ENCODE measurements around the gene PDLIM5. TPM values are rescaled to one million over a fixed set of nuclear protein-coding genes. Genes with fewer than 3 reads are reported as not detected.

PDLIM5 gene
- total RNA-seq, 5 donors from 2014 or later (not counting 1 experiment from before 2014, with no cell fraction given), result 27.1 to 32.0 (median 29.6) TPM

DNA sequence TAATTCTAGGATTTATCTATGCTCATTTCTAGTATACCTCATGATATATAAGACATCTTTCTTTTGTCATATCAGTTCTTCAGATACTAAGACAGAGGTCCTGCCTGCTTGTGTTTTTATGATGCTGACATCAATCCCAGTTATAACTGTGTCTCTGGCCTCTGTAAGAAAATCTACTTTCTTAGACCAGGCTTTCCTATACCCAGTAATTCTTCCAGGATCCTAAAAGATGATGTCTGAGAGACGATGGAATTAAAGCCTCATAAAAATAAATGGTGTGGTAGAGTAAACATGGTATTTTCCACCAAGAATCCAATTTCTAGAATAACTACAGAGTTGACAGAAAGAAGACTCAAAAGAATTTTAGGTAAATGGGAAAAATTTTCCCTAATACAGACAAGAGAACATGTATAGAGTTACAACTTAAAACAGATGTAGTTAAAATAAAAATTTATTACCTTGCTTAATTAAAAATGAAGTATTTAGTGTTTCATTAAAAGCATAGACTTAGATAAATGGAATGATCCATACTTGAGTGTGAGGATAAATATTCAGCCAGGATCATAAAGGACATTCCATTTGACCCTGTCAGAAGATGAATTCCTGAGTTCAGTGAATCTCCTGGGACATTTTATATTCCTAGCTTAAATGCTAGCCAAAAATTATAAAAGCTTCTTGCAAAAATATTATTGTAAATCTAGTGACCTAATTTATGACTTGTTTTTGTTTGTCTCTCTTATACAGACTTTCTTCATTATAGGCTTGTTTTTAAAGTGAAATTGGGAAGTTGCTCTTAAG is 137.4 kb downstream of the PDLIM5 start:
- Mint-ChIP-seq H3K9me3 (no peaks in the 10 kb centered on the region), H3K27ac (no peak overlapping the region), H3K27me3 (no peaks in the 10 kb centered on the region), H3K4me3 (no peak overlapping the region), H3K36me3 (peaks cover 27% of the 10 kb centered on the region), H3K4me1 (peaks cover 0 to under 1% (median 0%) of the 10 kb centered on the region in 3 donors)
- Histone ChIP-seq H3K27ac (ENCODE audit: low read length) (no peak overlapping the region), H3K4me3 (ENCODE audit: control insufficient read depth in 1 of 2, extremely low read depth in 1 of 2, low read length in 1 of 2) (no peak overlapping the region), H3K4me1 (ENCODE audit: control insufficient read depth in 1 of 2, extremely low read depth in 1 of 2, insufficient read depth in 2 of 2, low read length in 2 of 2) (no peaks in the 10 kb centered on the region), H3K36me3 (ENCODE audit: control insufficient read depth in 2 of 2, extremely low read depth in 1 of 2, insufficient read depth in 1 of 2, low read length in 1 of 2) (no peaks in the 10 kb centered on the region), H3K9me3 (no peaks in the 10 kb centered on the region), H3K27me3 (replicated peaks in 1 of 2; ENCODE audit: control insufficient read depth in 2 of 2, extremely low read depth in 1 of 2, insufficient read depth in 2 of 2, low read length in 1 of 2) (no peaks in the 10 kb centered on the region)
- ChIA-PET POLR2A (interaction anchor here in 1 of 2 donors (0.6 kb wide), 1 partner anchor 1716 kb away, joined by 3 read pairs; no protein-coding TSS in a partner anchor), CTCF (no interaction called here)
- ATAC-seq (replicated peaks in 1 of 4), result no peak
- no CpG with 5 or more reads among the region's 1 CpG for WGBS (ENCODE audit: insufficient coverage)
- no peak for DNase-seq

DNA sequence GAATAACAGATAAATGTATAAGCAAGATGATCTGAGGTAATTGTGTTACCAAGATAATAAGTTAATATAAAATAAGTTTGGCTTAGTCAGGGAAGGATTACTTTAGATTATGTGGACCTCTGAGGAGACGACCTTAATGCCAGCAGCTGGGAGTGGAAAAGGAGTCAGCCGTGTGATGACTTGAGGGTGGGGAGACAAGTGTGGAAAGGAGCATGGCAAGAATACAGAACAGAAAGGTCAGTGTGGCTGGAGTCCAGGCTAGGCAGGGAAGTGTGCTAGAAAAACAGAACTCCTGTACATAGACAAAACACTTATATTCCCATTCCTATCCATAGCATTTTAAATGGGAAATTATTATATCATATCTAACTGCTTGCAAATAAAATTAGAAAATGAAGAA is 138.8 kb downstream of the PDLIM5 start:
- H3K4me3 Mint-ChIP-seq, result no peak overlapping the region
- H3K4me1 Mint-ChIP-seq, result no peaks in the 10 kb centered on the region
- Histone ChIP-seq H3K4me3 (ENCODE audit: control insufficient read depth in 1 of 2, extremely low read depth in 1 of 2, low read length in 1 of 2) (no peak overlapping the region), H3K4me1 (ENCODE audit: control insufficient read depth in 1 of 2, extremely low read depth in 1 of 2, insufficient read depth in 2 of 2, low read length in 2 of 2) (no peaks in the 10 kb centered on the region), H3K9me3 (no peaks in the 10 kb centered on the region), H3K27me3 (replicated peaks in 1 of 2; ENCODE audit: control insufficient read depth in 2 of 2, extremely low read depth in 1 of 2, insufficient read depth in 2 of 2, low read length in 1 of 2) (no peaks in the 10 kb centered on the region), H3K36me3 (ENCODE audit: control insufficient read depth in 2 of 2, extremely low read depth in 1 of 2, insufficient read depth in 1 of 2, low read length in 1 of 2) (no peaks in the 10 kb centered on the region), H3K27ac (ENCODE audit: low read length) (no peak overlapping the region)
- H3K9me3 Mint-ChIP-seq, result no peaks in the 10 kb centered on the region
- CTCF ChIA-PET, result no interaction called here
- H3K27me3 Mint-ChIP-seq, result no peaks in the 10 kb centered on the region
- POLR2A ChIA-PET, result no interaction called here
- H3K36me3 Mint-ChIP-seq, result peaks cover 24% of the 10 kb centered on the region
- no peak for DNase-seq
- 100% methylated on average over 2 of the region's 2 CpGs for WGBS (ENCODE audit: insufficient coverage)
- H3K27ac Mint-ChIP-seq, result no peak overlapping the region
- ATAC-seq (replicated peaks in 1 of 4), result no peak

DNA sequence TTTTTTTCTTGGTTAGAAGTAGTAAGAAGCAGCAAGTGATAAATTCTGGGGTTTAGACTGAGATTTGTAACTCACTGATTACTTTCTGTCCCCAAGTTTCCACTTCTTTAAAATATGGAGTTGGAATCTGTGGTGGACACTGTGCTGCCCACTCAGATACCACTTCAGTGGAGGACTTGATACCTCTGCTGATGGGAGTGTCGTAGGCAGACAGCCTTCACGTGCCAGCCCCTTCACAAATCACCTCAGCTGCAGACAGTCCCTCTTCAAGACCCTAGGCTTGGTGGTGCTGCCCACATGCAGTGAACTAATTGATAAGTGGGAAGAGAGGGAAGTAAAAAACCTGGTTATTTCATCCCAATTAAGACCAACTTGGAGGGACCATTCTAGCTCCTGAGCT is 139.5 kb downstream of the PDLIM5 start:
- POLR2A ChIA-PET, result no interaction called here
- DNase-seq (no peak), ATAC-seq (replicated peaks in 1 of 4) (no peak)
- Mint-ChIP-seq H3K4me3 (no peak overlapping the region), H3K36me3 (peaks cover 19% of the 10 kb centered on the region), H3K27ac (no peak overlapping the region), H3K9me3 (no peaks in the 10 kb centered on the region), H3K4me1 (no peaks in the 10 kb centered on the region), H3K27me3 (no peaks in the 10 kb centered on the region)
- CTCF ChIA-PET, result no interaction called here
- Histone ChIP-seq H3K9me3 (no peaks in the 10 kb centered on the region), H3K4me3 (ENCODE audit: control insufficient read depth in 1 of 2, extremely low read depth in 1 of 2, low read length in 1 of 2) (no peak overlapping the region), H3K36me3 (ENCODE audit: control insufficient read depth in 2 of 2, extremely low read depth in 1 of 2, insufficient read depth in 1 of 2, low read length in 1 of 2) (no peaks in the 10 kb centered on the region), H3K4me1 (ENCODE audit: control insufficient read depth in 1 of 2, extremely low read depth in 1 of 2, insufficient read depth in 2 of 2, low read length in 2 of 2) (no peaks in the 10 kb centered on the region), H3K27me3 (replicated peaks in 1 of 2; ENCODE audit: control insufficient read depth in 2 of 2, extremely low read depth in 1 of 2, insufficient read depth in 2 of 2, low read length in 1 of 2) (no peaks in the 10 kb centered on the region), H3K27ac (ENCODE audit: low read length) (no peak overlapping the region)
- 100% methylated on average over 1 of the region's 2 CpGs for WGBS (ENCODE audit: insufficient coverage)

DNA sequence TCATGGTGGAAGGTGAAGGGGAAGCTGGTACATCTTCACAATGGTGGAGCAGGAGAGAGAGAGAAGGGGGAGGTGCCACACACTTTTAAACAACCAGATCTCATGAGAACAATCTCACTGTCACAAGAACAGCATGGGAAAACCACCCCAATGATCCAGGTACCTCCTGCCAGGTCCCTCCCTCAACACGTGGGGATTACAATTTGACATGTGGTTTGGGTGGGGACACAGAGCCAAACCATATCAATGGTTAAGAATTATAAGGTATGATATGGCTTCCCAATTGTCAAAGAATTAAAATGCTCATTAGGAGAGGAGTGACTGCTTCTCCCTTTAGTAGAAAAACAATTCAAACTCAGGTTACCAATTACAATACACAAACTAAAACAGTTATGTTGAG is 143.3 kb downstream of the PDLIM5 start:
- Mint-ChIP-seq H3K9me3 (no peaks in the 10 kb centered on the region), H3K27me3 (no peaks in the 10 kb centered on the region), H3K27ac (no peak overlapping the region), H3K36me3 (peaks cover 3% of the 10 kb centered on the region), H3K4me3 (no peak overlapping the region), H3K4me1 (no peaks in the 10 kb centered on the region)
- DNase-seq (no peak), ATAC-seq (replicated peaks in 1 of 4) (no peak)
- Histone ChIP-seq H3K27me3 (replicated peaks in 1 of 2; ENCODE audit: control insufficient read depth in 2 of 2, extremely low read depth in 1 of 2, insufficient read depth in 2 of 2, low read length in 1 of 2) (no peaks in the 10 kb centered on the region), H3K27ac (ENCODE audit: low read length) (no peak overlapping the region), H3K9me3 (no peaks in the 10 kb centered on the region), H3K36me3 (ENCODE audit: control insufficient read depth in 2 of 2, extremely low read depth in 1 of 2, insufficient read depth in 1 of 2, low read length in 1 of 2) (no peaks in the 10 kb centered on the region), H3K4me3 (ENCODE audit: control insufficient read depth in 1 of 2, extremely low read depth in 1 of 2, low read length in 1 of 2) (no peak overlapping the region), H3K4me1 (ENCODE audit: control insufficient read depth in 1 of 2, extremely low read depth in 1 of 2, insufficient read depth in 2 of 2, low read length in 2 of 2) (no peaks in the 10 kb centered on the region)
- ChIA-PET CTCF (interaction anchor here in 1 of 2 donors (0.6 to 1.0 kb wide), 2 partner anchors 188 kb away, joined by 3 to 4 read pairs; no protein-coding TSS in a partner anchor), POLR2A (no interaction called here)
- WGBS (ENCODE audit: insufficient coverage), result no CpG with 5 or more reads among the region's 1 CpG

DNA sequence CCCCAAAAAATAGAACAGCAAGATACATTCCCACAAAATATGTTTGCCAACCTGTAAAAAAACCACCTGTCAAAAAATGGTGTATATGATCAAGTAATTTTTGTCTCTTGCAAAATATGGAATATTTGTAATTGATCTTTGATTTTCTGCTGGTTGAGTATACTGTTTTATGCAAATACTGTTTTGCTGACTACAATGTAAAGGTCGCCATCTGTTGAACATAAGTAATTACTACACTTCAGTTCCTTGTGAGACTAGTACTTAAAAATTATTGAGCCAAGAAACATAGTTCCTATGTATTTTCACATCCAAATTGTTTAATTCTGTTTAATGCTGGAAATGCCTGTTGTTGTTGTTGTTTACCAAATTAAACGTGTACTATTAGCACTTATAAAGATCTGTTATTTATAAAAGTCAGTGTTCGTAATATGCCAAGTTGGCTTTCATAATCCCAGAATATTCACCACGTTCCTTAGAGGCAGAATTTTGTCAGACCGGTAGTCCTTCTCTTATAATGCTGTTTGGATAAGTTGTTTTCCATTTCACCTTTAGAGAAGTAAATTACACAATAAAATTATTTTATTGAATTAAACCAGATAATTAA is 144.2 kb downstream of the PDLIM5 start:
- H3K4me3 ChIP-seq (ENCODE audit: control insufficient read depth in 1 of 2, extremely low read depth in 1 of 2, low read length in 1 of 2), result no peak overlapping the region
- no peak overlapping the region for H3K4me3 Mint-ChIP-seq
- WGBS (ENCODE audit: insufficient coverage), result no CpG with 5 or more reads among the region's 5 CpGs
- no peak overlapping the region for H3K27ac Mint-ChIP-seq
- H3K27ac ChIP-seq (ENCODE audit: low read length), result no peak overlapping the region
- CTCF ChIA-PET, result interaction anchor here (0.6 to 1.0 kb wide), 2 partner anchors 189 to 770 kb away, joined by 3 read pairs; no protein-coding TSS in a partner anchor
- no peaks in the 10 kb centered on the region for H3K36me3 ChIP-seq (ENCODE audit: control insufficient read depth in 2 of 2, extremely low read depth in 1 of 2, insufficient read depth in 1 of 2, low read length in 1 of 2)
- DNase-seq (peak in 1 of 35 experiments; percentile 59), ATAC-seq (replicated peaks in 1 of 4) (peak in 2 of 4 experiments; percentile 36 to 43)
- no peaks in the 10 kb centered on the region for H3K9me3 ChIP-seq
- POLR2A ChIA-PET, result no interaction called here
- H3K36me3 Mint-ChIP-seq, result peaks cover 3% of the 10 kb centered on the region
- H3K27me3 Mint-ChIP-seq, result no peaks in the 10 kb centered on the region
- H3K4me1 Mint-ChIP-seq, result no peaks in the 10 kb centered on the region
- H3K4me1 ChIP-seq (ENCODE audit: control insufficient read depth in 1 of 2, extremely low read depth in 1 of 2, insufficient read depth in 2 of 2, low read length in 2 of 2), result no peaks in the 10 kb centered on the region
- no peaks in the 10 kb centered on the region for H3K27me3 ChIP-seq (replicated peaks in 1 of 2; ENCODE audit: control insufficient read depth in 2 of 2, extremely low read depth in 1 of 2, insufficient read depth in 2 of 2, low read length in 1 of 2)
- no peaks in the 10 kb centered on the region for H3K9me3 Mint-ChIP-seq

DNA sequence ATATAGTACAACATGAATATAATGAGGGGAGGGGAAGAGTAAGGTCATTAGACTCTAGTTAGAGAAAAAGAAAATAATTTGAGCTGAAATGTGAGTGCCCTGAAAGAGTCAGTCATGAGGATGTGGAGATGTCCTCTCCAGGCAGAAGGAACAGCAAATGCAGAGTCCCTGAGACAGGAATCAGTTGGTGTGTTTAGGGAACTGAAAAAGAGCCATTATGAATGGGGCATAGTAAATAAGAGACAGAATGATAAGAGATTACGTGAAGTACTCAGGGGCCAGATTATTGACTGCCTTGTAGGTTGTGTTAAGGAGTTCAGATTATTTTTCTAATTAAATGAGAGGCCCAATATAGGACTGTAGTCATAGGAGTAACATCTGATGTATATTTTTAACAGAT is 147.0 kb downstream of the PDLIM5 start:
- Mint-ChIP-seq H3K4me1 (no peaks in the 10 kb centered on the region), H3K9me3 (no peaks in the 10 kb centered on the region), H3K4me3 (no peak overlapping the region), H3K27ac (no peak overlapping the region), H3K27me3 (no peaks in the 10 kb centered on the region), H3K36me3 (peaks cover 4% of the 10 kb centered on the region)
- ChIA-PET POLR2A (no interaction called here), CTCF (no interaction called here)
- H3K27ac ChIP-seq (ENCODE audit: low read length), result no peak overlapping the region
- H3K4me1 ChIP-seq (ENCODE audit: control insufficient read depth in 1 of 2, extremely low read depth in 1 of 2, insufficient read depth in 2 of 2, low read length in 2 of 2), result no peaks in the 10 kb centered on the region
- ATAC-seq (replicated peaks in 1 of 4) (no peak), DNase-seq (no peak)
- H3K4me3 ChIP-seq (ENCODE audit: control insufficient read depth in 1 of 2, extremely low read depth in 1 of 2, low read length in 1 of 2), result no peak overlapping the region
- H3K9me3 ChIP-seq, result no peaks in the 10 kb centered on the region
- no peaks in the 10 kb centered on the region for H3K27me3 ChIP-seq (replicated peaks in 1 of 2; ENCODE audit: control insufficient read depth in 2 of 2, extremely low read depth in 1 of 2, insufficient read depth in 2 of 2, low read length in 1 of 2)
- no peaks in the 10 kb centered on the region for H3K36me3 ChIP-seq (ENCODE audit: control insufficient read depth in 2 of 2, extremely low read depth in 1 of 2, insufficient read depth in 1 of 2, low read length in 1 of 2)
- 100% methylated on average over 1 of the region's 1 CpG for WGBS (ENCODE audit: insufficient coverage)
